Hematopoietic multipotent progenitor cell treated with erythropoietin and hydrocortisone succinate and interleukin-3 and kit ligand, for 4 days (in vitro differentiated cells): ENCODE measurements around the gene GRK5.
"Not testable (repeated sequence)": the region's sequence is repeated elsewhere in the genome, so short reads cannot be mapped to it uniquely, and the experiment has no call there.

Experiments
- DNase-seq: peaks from one replicate; pipeline ENCODE4 v3.0.0-alpha.2; 2015

Gene GRK5

DNA sequence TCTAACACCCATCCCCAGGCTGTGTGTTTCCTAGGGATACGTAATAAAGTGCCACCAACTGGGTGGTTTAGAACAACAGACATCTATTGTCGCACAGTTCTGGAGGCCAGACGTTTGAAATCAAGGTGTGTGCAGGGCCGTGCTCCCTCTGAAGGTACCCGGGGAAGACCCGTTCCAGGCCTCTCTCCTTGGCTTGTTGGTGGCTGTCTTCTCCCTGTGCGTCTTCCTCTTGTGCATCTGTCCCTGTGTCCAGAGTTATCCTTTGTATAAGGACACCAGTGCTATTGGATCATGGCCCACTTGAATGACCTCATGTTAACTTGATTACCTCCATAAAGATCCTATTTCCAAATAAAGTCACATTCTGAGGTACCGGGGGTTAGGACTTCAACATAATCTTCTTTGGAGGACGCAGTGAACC, 15.6 kb downstream of the GRK5 start:
- DNase-seq: no peak

DNA sequence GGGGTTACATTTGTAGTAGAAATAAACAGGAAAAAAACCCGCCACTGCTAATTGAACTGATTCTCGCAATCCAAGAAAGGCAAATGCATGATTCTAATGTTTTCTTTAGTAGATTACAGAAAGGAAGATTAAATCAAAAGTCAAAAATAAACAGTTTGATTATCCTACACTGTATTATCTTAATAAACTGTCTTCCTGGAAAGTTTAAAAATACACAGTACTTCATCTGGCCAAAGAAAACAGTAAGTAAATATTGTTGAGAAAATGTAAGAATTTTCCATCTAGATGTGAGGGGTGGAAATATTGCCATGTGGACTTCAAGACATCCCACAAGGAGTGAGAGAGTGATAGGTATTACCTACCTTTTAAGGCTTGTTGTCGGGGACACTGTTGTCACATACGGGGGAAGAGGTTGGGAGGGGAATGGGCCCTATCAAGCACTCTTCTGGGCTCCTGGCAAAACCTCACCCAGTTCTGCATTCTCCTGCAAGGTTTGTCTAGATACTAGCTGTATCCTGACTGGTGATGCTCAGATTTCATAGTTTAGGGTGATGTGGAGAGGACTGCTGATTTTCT, 17.8 kb downstream of the GRK5 start:
- DNase-seq: no peak

DNA sequence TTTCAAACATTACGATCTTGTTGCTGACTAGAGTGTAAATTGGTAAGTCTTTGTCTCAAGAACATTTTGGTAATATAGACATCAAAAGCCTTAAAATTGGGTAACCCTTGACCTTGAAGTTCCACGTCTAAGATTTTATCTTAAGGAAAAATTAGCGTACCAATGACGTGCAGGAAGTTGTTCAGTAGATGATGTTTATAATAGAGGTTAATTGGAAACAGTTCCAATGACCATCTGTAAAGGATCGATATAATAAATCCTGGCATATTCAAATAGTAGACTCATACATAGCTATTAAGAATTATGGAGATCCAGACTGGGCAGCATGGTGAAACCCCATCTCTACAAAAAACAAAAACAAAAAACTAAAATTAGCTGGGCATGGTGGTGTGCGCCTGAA, 20.5 kb downstream of the GRK5 start:
- no peak for DNase-seq

DNA sequence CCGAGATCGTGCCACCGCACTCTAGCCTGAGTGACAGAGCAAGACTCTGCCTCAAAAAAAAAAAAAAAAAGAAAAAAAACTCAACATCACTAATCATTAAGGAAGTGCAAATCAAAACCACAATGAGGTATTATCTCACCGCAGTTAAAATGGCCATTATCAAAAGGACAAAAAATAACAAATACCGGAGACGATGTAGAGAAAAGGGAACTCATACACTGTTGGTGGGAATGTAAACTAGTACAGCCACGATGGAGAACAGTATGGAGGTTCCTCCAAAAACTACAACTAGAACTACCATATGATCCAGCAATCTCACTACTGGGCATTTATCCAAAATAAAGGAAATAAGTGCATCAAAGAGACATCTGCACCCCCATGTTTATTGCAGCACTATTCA, 24.3 kb downstream of the GRK5 start:
- DNase-seq: peak; percentile 79

DNA sequence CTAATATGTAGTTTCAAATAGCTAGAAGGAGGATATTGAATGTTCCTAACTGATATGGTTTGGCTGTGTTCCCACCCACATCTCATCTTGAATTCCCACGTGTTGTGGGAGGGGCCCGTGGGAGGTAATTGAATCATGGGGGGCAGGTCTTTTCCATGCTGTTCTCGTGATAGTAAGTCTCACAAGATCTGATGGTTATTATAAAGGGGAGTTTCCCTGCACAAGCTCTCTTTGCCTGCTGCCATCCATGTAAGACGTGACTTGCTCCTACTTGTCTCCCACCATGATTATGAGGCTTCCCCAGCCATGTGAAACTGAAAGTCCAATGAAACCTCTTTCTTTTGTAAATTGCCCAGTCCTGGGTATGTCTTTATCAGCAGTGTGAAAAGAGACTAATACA, 25.1 kb downstream of the GRK5 start:
- peak; percentile 69 for DNase-seq

DNA sequence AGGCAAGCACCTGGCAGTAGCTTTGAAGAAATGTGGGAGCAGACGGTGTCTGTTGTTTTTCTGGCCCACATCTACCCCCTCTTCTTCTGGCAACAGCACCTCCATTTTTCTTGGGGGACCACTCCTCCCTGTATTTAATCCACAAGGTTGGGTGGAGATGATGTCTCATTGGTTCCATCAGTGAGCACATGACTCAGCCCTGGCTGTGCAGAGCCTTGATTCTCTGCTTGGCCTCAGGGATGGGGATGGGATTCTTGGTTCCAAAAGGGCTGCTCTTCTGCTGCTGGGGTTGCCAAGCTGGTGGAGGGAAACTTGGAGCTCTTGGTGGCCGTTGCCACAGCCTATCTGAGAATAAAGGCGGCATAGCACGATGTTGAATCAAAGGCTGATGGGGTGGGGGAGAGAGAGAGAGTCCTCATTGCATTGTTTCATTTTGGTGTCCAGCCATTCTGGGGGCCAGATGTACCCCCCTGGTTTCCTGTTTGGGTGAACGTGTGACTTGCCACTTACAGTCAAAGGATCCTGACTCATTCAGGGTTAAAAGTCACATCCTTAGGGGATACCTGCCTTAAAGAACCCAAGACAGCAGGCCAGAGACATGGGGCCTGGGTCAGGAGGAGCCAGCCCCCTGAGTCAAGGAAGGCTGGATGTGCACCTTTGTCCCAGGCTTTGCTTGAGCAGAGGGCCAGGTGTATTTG, 25.9 kb downstream of the GRK5 start:
- DNase-seq: no peak

DNA sequence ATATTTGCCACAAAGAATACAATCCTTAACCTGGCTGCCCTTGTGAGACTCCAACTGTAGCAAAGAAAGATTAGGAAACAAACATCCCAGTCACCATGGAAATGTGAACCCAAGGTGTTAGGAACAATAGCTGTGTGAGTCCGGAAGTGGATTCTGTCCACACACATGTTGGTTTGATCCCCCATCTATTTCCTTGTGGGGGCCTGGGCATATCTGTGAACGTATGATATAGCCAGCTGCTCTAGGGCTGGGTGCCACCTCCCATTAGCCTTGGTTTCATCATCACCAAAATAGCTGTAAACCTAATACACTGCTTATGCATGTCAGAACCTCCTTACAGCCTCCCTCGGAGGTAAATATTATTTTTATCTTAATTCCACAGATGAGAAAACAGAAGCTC, 26.4 kb downstream of the GRK5 start:
- no peak for DNase-seq

DNA sequence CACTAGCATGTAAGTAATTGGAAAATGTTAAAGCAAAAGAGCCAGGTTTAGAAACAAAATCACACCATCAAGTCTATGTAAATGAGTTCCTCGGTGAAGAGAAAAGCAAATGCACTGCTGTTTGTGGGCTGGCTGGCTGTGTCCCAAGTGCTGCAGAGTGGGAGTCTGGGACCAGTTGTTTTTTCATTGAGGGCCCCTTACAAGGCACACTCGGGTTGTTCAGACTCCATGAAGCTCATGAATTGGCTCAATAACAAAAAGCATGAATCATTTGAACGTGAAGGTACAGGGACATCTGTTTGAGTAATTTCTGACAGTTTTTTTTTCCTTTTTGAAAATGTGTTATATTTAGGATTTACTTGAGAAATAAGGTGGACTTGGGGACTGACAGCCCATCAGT, 28.0 kb downstream of the GRK5 start:
- DNase-seq: no peak

DNA sequence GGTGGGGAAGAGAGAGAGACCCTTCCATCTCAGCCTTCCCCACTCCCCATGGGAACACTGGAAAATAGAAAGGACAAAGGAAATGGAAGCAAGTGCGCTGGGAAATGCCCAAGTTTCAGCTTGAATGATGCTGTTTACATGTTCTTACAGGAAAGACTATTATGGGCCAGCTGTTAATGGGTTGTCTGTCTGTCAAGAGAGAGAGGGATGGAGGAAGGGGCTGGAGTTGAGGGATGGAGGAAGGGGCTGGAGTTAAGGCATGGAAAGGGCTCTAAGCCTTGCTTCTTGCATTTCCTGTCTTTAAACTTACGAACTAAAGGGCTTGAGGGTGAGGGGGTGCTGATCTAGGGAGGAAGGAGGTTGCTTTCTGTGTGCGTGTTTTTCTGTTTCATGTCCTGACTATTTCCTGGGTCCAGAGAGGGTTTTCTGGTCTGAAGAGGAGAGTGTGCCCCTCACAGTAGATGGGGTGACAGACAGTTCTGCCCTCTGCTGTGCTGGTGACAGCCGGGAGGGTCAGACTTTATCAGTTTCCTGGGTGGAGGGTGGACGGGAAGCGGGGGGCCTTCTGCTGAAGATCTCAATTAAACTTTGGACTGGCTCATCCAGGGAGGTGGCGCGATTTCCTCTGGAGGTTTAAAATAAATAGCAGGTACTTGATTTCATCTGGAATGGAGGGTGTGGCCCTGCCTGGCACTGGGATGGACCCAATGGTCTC, 30.5 kb downstream of the GRK5 start:
- no peak for DNase-seq

DNA sequence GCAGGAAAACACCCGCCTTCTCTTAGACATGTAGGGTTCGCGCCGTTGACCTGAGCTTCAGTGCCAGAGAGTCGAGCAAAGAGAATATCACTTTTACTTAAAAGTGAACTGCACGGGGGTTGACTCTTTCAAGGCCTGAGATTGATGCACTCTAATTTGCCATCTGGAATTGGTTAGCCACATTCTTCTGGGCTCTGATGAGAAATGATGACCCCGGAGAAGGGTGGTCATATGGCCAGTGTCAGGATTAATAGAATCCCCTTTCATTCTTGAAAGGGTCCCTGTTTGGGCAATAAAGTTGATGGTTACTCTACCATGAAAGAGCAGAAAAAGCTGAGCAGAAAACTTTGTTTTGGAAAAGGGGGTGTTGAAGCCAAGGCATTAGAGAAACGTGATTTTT, 31.2 kb downstream of the GRK5 start:
- DNase-seq: no peak

DNA sequence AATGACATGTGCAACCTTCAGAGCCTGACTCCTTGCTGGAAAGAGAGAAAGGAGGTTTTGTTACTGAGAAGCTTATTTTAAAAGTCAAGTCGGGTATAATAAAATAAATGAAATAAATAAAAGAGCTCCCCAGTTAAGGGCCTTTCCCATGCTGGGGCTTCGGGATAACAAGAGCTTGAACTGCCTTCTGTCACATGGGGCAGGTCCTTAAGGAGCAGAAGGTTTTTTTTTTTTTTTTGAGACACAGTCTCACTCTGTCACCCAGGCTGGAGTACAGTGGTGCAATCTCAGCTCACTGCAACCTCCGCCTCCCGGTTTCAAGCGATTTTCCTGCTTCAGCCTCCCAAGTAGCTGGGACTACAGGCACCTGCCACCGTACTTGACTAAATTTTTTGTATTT, 31.6 kb downstream of the GRK5 start:
- not testable (repeated sequence) for DNase-seq

DNA sequence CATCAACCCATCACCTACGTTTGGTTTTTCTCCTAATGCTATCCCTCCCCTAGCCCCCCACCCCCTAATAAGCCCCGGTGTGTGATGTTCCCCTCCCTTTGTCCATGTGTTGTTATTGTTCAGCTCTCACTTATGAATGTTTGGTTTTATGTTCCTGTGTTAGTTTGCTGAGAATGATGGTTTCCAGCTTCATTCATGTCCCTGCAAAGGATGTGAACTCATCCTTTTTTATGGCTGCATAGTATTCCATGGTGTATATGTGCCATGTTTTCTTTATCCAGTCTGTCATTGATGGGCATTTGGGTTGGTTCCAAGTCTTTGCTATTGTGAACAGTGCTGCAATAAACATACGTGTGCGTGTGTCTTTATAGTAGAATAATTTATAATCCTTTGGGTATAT, 32.3 kb downstream of the GRK5 start:
- not testable (repeated sequence) for DNase-seq

DNA sequence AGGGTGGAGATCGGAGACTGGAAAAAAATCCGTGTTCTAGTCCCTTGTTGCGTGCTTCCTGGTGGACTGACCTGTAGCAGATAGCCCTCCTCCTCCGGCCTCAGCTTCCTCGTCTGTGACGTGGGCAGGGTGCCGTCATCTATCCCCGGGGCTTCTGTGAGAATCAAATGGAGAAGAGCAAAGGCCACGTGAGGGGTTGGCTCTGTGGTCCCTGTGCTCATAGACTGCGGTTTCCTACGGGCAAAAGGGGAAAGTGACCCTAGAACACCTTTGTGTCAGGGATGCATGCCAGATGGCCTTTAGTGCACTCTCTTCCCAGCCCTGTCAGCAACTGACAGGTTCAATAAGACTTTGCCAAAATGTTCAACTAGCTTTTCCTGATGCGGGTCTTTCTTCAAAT, 33.7 kb downstream of the GRK5 start:
- no peak for DNase-seq

DNA sequence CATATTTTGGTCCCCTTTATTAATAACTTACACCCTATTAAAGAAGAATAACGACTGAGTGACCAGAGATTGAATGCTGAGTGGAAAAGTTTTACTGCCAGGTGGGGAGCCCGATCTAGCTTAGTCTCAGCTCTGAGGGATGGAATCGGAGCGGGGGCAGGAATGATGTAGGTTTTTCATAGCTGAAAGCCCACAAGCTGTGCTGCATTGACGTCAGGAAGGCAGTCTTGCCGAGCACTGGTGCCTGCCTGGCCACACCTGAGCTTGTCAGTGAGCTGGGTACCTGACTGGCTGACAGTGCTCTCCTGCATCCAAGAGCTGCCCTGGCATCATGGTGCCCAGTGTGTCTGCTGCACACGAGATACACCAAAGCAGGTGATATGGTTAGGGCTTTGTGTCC, 34.8 kb downstream of the GRK5 start:
- no peak for DNase-seq

DNA sequence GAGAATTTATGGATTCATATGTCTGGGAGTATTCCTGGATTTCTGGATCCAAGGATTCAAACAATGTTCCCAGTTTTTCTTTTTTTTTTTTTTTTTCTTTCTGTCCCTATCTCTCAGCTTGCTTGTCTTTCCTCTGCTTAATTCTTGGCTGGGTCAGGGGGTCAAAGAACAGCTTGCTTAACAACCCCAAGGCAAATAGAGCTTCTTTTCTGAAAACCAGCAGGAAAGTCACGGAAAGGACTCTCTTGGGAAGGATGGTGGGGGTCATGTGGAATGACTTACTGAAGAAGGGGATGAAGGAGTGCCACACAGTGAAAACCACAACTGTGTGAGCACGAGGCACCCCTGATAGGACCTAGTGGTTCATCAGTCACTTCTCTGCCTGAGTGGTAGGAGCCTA, 36.1 kb downstream of the GRK5 start:
- DNase-seq: no peak

DNA sequence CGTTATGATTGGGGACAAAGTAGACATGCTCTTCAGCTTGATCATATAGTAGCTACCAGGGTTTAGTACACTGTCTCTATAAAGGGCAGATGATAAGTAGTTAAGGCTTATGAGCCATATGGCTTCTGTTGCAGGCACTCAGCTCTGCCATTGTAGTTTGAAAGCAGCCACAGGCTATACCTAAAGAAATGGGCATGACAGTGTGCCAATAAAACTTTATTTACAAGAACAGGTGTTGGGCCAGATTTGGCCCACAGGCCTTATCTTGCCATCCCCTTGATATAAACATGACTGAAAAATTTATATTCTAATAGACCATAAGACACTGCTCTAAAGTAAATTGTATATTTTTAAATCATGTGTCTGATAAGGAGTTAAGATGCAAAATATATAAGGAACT, 36.6 kb downstream of the GRK5 start:
- DNase-seq: no peak

DNA sequence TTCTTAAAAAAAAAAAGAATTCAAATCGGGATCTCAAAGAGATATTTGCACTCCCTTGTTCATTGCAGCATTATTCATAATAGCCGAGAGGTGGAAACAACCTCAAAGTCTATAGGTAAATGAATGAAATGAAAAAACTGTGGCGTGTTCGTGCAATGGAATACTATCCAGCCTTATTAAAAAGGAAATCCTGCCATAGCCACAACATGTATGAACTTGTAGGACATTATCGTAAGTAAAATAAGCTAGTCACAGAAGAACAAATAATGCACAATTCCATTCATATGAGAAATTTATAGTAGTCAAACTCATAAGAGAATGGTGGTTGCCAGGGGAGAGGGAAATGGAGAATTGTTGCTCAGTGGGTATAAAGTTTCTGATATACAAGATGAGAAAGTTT, 37.9 kb downstream of the GRK5 start:
- DNase-seq: no peak

DNA sequence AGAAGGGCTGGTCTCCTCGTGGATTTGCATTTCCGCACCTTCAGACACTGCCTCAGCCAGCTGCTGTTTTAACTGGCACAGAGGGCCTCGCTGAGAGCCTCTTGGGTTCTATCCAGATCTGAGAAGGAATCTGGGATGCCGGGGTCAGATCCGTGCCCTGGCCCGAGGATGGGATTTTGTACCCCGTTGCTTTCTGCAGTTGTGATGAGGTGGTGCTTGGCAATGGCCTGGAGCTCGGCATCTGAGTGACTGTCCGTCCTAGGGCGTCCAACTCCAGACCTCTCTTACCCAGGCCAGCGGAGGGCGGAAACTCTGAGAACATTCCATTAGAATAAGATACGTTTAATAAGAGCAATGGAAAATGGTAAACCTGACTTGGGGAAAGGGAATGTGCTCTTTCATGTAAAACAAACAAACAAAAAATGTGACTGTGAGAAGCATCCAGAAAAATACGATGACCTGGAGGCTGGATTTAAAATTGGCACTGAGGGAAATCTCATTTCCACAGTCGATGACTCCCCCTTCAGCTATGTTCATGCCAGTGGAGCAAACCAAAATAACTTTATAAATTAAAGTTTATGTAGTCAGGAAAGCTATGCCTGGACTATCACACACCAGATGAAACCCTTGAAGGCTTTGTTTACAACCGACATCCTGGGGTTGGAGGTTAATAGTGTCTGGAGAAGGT, 39.6 kb downstream of the GRK5 start:
- no peak for DNase-seq

DNA sequence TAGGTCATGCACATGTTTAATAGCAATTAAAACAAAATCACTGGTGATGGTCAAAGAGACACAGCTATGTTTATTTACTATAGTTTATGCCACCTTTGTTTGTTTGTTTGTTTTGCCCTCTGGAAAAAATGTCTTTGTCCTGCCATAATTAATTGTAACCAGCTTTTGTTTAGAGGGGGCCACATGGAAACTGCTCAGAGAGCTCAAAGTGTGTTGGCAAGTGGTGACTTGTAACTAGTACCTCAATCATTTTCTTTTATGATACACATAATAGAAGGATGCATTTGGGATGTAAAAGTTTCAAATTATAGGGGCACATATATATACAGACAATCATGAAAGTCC, 40.2 kb downstream of the GRK5 start:
- DNase-seq: no peak

DNA sequence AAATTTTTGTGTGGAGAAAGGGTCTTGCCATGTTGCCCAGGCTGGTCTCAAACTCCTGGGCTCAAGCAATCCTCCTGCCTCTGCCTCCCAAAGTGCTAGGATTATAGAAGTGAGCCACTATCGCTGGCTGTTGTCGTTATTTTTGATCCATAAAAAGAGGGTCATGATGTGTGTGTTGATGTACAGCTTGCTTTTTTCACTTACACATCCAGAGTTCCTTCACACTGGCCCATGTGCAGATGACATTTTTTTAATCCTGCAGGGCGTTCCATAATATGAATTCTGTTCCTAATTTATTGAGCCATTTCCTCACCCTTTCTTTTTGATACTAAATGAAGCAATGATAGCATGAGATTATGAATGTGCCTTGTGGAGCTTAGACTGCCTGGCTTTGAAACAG, 40.8 kb downstream of the GRK5 start:
- DNase-seq: no peak

DNA sequence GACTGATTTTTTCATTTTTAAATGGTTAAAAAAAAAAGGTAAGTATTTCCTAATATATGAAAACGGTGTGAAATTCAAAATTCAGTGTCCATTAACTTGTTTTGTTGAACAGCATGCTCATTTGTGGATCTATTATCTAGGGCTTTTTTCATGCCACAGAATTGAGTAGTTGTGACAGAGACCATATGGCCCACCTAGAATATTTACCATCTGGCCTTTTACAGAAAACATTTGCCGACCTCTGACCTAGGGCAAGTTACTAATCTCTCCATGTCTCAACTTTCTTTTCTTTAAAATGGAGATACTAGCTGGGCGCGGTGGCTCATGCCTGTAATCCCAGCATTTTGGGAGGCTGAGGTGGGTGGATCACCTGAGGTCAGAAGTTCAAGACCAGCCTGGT, 41.3 kb downstream of the GRK5 start:
- no peak for DNase-seq

DNA sequence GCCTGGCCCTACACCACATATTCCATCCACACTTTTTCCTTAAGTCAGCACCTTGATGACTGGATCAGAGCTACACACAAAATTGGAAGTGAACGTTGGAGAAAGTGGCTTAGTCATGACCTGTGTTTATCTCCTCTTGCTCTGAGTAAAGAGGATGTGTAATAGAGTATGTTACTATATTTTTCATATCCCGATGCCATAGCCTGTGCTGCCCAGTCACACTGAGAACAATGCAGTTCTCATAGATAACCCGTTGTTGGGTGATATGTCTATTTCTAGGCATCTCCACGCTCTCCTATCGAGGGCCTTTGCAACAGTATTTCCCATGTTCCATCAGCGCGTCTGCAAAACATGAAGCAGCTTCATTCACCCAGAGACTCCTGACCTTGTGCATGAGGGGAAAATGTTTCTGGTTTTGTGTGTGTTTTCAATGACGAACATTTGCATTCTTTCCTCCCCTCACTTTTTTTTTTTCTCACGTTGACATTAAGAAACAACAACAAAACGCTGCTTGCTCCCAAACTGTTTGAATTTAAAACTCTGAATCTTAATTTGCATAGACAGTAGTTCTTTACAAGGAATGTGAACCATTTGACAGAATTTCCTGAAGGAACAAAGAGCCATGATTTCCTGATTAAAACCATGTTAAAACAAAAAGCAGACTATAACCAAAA, 43.4 kb downstream of the GRK5 start:
- peak; percentile 79 for DNase-seq

DNA sequence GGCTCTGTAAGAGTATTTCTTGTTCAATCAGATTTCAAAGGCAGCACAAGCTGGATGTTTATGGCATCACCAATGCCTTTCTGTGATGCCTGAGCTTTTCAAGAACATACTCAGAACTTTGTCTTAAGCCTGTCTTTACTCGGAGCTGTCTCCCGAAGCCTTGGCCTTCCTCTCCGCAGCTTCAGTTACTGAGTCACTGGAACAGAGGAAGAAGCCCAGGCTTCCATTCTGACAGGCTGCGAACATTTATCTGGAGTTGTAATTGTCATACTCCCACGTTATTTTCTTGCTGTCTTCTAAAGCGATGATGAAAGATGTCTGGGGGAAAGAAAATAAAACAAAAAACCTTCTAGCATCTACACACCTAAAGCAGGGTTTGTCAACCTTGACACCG, 43.9 kb downstream of the GRK5 start:
- DNase-seq: no peak

DNA sequence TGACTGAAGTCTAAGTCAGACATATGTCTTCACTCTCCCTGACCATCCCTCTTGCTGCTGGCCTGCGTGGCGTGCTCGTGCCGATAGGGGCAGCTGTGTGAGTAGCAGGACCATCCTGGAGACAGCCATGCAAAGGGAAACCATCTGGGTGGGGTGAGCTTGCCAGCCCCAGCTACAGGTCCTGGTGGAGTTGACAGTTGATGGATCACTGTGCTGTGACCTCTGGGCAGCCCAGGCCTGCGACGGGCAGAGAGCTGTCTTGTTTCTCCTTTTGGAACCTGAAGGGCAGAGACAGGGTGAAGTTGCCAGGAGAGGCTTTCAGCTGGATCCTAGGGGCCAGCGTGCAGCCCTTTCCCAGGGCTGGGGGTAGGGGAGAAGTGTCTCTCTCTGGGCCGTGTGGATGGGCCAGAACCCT, 44.7 kb downstream of the GRK5 start:
- DNase-seq: no peak
